OCI-LY1 (cell line): ENCODE data around the gene SMYD2.

ENCODE experiments used
- H2AFZ ChIP-seq: fragments of 200-600 bp; sonication (generic), shearing (Covaris generic); 2 replicates; pipeline ENCODE4 v1.6.0; 2014; ENCODE audit warnings: antibody characterized with exemption, mild to moderate bottlenecking, low read length
- H3F3A ChIP-seq: fragments of 200-600 bp; sonication (generic), shearing (Covaris generic); 2 replicates; pipeline ENCODE4 v1.6.0; 2014; ENCODE audit warnings: mild to moderate bottlenecking, antibody characterized with exemption, low read length, moderate library complexity; ENCODE audit not compliant: insufficient read depth
- H3K27ac ChIP-seq: fragments of 200-600 bp; sonication (generic); 2 replicates; pipeline ENCODE4 v1.5.1; 2014; ENCODE audit warnings: low read length, mixed run types, mild to moderate bottlenecking, low read depth; ENCODE audit not compliant: poor library complexity, severe bottlenecking
- H3K27me3 ChIP-seq: fragments of 200-600 bp; sonication (generic); 2 replicates; pipeline ENCODE4 v1.6.0; 2014; ENCODE audit warnings: antibody characterized with exemption, mild to moderate bottlenecking, low read length, moderate library complexity; ENCODE audit not compliant: insufficient read depth
- H3K36me3 ChIP-seq: fragments of 200-600 bp; sonication (generic); 2 replicates; pipeline ENCODE4 v1.6.1; 2014; ENCODE audit warnings: mild to moderate bottlenecking, antibody characterized with exemption, low read length, moderate library complexity, mixed read lengths; ENCODE audit not compliant: insufficient read depth
- H3K4me1 ChIP-seq: fragments of 200-600 bp; sonication (generic); 2 replicates; pipeline ENCODE4 v1.5.1; 2014; ENCODE audit warnings: mild to moderate bottlenecking, low read length, moderate library complexity; ENCODE audit not compliant: insufficient read depth, severe bottlenecking
- H3K4me2 ChIP-seq: fragments of 200-600 bp; sonication (generic), shearing (Covaris generic); 2 replicates; pipeline ENCODE4 v1.6.1; 2014; ENCODE audit warnings: low read length
- H3K4me3 ChIP-seq: fragments of 200-600 bp; sonication (generic); 2 replicates; pipeline ENCODE4 v1.5.1; 2014; ENCODE audit warnings: low read length, low read depth, mild to moderate bottlenecking, mixed read lengths; ENCODE audit not compliant: poor library complexity, severe bottlenecking
- H3K79me2 ChIP-seq: fragments of 200-600 bp; shearing (Covaris generic); 2 replicates; pipeline ENCODE4 v1.6.1; 2016; ENCODE audit warnings: mixed run types, low read length, mixed read lengths; ENCODE audit not compliant: insufficient read depth
- H3K9ac ChIP-seq: fragments of 200-600 bp; sonication (generic), shearing (Covaris generic); 2 replicates; pipeline ENCODE4 v1.6.1; 2014; ENCODE audit warnings: mild to moderate bottlenecking, low read length, mixed read lengths
- H3K9me2 ChIP-seq: fragments of 200-600 bp; sonication (generic), shearing (Covaris generic); 2 replicates; pipeline ENCODE4 v1.6.1; 2014; ENCODE audit warnings: low read depth, mild to moderate bottlenecking, low read length, mixed read lengths
- H3K9me3 ChIP-seq: fragments of 200-600 bp; shearing (Covaris generic); 2 replicates; pipeline ENCODE4 v1.6.1; 2014; ENCODE audit warnings: low read length, mixed read lengths
- H4K20me1 ChIP-seq: fragments of 200-600 bp; sonication (generic), shearing (Covaris generic); 2 replicates; pipeline ENCODE4 v1.6.0; 2016; ENCODE audit warnings: mild to moderate bottlenecking, low read length; ENCODE audit not compliant: insufficient read depth
- EZH2 ChIP-seq: fragments of 200-600 bp; sonication (generic), shearing (Covaris generic); IDR thresholded peaks from 2 replicates; pipeline ENCODE4 v1.8.0; 2017; ENCODE audit warnings: borderline replicate concordance, mixed run types, mild to moderate bottlenecking, antibody characterized with exemption, low read length, moderate library complexity, mixed read lengths
- TF ChIP-seq, protein P1 (sequence below): fragments of 200-600 bp; sonication (generic), shearing (Covaris generic); IDR thresholded peaks from 2 replicates; pipeline ENCODE4 v1.5.1; 2017; ENCODE audit warnings: mild to moderate bottlenecking, antibody characterized with exemption, low read length, moderate library complexity, mixed read lengths

The SMYD2 gene

DNA sequence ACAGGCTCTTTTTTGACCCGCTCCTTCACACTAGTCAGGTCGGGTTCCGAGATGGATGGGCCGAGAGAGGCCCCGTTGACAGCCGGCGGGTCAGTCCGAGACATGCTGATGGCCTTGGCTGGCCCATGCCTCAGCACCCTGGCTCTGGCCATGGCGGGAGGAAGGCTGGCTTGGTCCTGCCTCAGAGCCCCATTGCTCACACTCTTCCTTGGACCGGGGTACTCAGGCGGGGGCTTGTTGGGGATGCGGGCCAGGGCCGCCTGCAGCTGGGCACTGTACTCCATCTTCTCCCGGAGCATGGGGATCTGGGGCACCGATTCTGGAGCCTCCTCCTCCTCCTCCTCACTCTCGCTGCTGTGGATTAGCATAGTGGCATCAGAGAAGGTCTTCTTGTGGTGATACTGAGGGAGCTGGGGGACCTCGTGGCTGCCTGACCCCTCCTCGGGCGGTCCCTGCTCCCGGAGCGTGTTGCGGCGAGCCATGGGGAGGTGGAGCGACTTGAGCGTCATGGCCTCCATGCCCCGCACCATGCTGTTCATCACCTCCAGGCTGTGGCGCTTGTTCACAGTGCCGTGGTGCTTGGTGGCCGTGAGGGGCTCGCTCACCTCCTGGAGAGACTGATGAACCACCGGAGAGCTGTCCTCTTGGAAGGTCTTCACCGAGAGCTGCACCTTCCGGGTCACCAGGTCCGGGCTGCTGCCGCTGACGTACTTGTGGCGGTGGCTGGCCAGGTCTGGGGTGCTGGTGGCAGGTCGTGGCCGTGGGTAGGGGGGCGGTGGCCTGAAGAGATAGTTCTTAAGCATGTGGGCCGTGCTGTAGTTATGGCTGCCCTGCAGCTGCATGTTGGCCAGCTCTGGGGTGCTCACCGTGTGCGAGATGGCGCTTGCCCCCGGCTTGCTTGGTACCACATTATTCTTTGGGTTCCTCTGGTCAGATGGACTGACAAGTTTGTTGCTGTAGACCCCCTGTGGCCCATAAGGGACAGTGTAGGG lies 102.7 kb downstream of the SMYD2 start:
- H3K36me3 ChIP-seq: no peaks in the 10 kb centered on the region
- no peak for TF ChIP-seq EZH2
- TF ChIP-seq, protein P1, sequence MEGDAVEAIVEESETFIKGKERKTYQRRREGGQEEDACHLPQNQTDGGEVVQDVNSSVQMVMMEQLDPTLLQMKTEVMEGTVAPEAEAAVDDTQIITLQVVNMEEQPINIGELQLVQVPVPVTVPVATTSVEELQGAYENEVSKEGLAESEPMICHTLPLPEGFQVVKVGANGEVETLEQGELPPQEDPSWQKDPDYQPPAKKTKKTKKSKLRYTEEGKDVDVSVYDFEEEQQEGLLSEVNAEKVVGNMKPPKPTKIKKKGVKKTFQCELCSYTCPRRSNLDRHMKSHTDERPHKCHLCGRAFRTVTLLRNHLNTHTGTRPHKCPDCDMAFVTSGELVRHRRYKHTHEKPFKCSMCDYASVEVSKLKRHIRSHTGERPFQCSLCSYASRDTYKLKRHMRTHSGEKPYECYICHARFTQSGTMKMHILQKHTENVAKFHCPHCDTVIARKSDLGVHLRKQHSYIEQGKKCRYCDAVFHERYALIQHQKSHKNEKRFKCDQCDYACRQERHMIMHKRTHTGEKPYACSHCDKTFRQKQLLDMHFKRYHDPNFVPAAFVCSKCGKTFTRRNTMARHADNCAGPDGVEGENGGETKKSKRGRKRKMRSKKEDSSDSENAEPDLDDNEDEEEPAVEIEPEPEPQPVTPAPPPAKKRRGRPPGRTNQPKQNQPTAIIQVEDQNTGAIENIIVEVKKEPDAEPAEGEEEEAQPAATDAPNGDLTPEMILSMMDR: no peak
- no peaks in the 10 kb centered on the region for H4K20me1 ChIP-seq
- no peaks in the 10 kb centered on the region; the same call in 1 of the 2 replicates for H3K27me3 ChIP-seq
- H3K9me3 ChIP-seq: no peaks in the 10 kb centered on the region
- H3K4me1 ChIP-seq: no peaks in the 10 kb centered on the region
- no peak overlapping the region for H3K4me2 ChIP-seq
- H3K79me2 ChIP-seq: no peaks in the 10 kb centered on the region
- H3K4me3 ChIP-seq: no peak overlapping the region
- H3K9me2 ChIP-seq: no peaks in the 10 kb centered on the region
- no peak overlapping the region for H3K27ac ChIP-seq
- no peak overlapping the region for H2AFZ ChIP-seq
- H3K9ac ChIP-seq: no peak overlapping the region
- H3F3A ChIP-seq: no peaks in the 10 kb centered on the region

DNA sequence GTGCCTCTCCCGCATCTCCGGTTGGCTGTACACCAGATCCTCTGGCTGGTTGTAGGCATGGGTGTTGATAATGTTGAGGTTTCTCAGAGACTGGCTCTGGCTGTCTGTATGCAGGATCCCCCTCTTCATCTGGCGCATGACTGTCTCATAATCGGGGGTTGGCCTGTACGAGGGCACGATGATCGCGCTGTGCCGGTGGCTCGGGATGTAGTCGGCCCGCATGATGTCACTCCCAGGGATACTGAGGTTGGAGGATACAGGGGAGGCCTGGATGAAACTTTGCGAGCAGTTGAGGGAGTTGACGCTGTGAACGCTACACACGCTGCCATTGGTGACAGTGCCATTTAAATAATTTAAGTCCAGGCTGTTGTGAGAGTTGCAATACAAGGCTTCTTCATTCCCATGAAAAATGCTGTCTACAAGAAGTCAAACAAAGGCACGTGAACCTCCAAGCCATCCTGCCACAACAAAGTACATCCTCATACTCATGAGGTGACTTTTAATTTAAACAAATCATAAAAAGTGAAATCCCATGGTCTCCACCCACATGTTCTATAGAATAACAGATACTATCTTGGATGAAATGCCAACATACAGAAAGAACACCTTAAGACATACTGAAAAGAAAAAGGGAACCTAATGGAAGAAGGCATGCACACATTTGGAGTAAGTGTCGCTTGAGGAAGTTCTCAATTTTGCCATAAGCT lies 103.6 kb downstream of the SMYD2 start:
- H3K4me2 ChIP-seq: no peak overlapping the region
- no peaks in the 10 kb centered on the region for H3K79me2 ChIP-seq
- H3K9ac ChIP-seq: no peak overlapping the region
- TF ChIP-seq, protein P1: no peak
- H3F3A ChIP-seq: no peaks in the 10 kb centered on the region
- no peaks in the 10 kb centered on the region for H3K36me3 ChIP-seq
- H3K27me3 ChIP-seq: no peaks in the 10 kb centered on the region; the same call in 1 of the 2 replicates
- no peaks in the 10 kb centered on the region for H3K9me2 ChIP-seq
- no peak overlapping the region for H3K27ac ChIP-seq
- no peak overlapping the region for H2AFZ ChIP-seq
- no peaks in the 10 kb centered on the region for H3K4me1 ChIP-seq
- H4K20me1 ChIP-seq: no peaks in the 10 kb centered on the region
- H3K4me3 ChIP-seq: no peak overlapping the region
- H3K9me3 ChIP-seq: no peaks in the 10 kb centered on the region

DNA sequence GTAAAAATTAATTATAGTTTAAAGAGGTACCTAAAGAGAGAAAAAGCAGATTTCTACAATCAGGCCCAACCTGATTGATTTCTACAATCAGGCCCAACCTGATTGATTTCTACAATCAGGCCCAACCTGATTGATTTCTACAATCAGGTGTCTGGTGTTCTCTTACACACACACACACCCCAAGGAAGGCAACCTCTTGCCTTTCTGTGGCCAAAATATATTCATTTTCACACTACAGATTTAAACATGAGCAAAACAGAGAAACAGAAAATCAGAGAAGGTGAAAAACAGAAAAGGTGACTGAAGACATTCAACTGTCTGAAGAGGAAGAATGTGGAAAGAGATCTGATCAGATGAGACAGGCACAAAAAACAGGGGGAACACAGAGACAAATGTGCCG lies 104.5 kb downstream of the SMYD2 start:
- H3K36me3 ChIP-seq: no peaks in the 10 kb centered on the region
- TF ChIP-seq EZH2: no peak
- TF ChIP-seq, protein P1: no peak
- no peaks in the 10 kb centered on the region; the same call in none of the 2 replicates for H3K27me3 ChIP-seq

More for the DNA sequence above, 104.5 kb downstream of the SMYD2 start:
- H3K79me2 ChIP-seq: no peaks in the 10 kb centered on the region
- no peak overlapping the region for H2AFZ ChIP-seq
- H3K9ac ChIP-seq: no peak overlapping the region
- no peaks in the 10 kb centered on the region for H4K20me1 ChIP-seq
- no peaks in the 10 kb centered on the region for H3K9me2 ChIP-seq
- H3K4me1 ChIP-seq: no peaks in the 10 kb centered on the region
- no peak overlapping the region for H3K4me3 ChIP-seq
- no peaks in the 10 kb centered on the region for H3K9me3 ChIP-seq
- H3F3A ChIP-seq: no peaks in the 10 kb centered on the region
- H3K27ac ChIP-seq: no peak overlapping the region
- no peak overlapping the region for H3K4me2 ChIP-seq
